Gastroesophageal sphincter (tissue), 3 donors: Measurements from ENCODE around the gene ACOT7.

ENCODE experiments used
- POLR2A ChIP-seq, 2 donors: fragments of 450-650 bp; IDR thresholded peaks; one replicate each; pipeline ENCODE4 v1.6.1; 2017; ENCODE audit warnings: antibody characterized with exemption in 2 of 2, mild to moderate bottlenecking in 2 of 2, moderate library complexity in 1 of 2
- TF ChIP-seq, protein P1 (sequence below), 4 experiments: fragments of 200-600 bp in 2 of 4; fragments of 450-650 bp in 2 of 4; sonication (generic) in 1 of 4; IDR thresholded peaks; one replicate each; pipeline ENCODE4 v1.5.1; 2017 to 2019; ENCODE audit warnings: antibody characterized with exemption in 4 of 4, mild to moderate bottlenecking in 2 of 4, moderate library complexity in 2 of 4

DNA sequence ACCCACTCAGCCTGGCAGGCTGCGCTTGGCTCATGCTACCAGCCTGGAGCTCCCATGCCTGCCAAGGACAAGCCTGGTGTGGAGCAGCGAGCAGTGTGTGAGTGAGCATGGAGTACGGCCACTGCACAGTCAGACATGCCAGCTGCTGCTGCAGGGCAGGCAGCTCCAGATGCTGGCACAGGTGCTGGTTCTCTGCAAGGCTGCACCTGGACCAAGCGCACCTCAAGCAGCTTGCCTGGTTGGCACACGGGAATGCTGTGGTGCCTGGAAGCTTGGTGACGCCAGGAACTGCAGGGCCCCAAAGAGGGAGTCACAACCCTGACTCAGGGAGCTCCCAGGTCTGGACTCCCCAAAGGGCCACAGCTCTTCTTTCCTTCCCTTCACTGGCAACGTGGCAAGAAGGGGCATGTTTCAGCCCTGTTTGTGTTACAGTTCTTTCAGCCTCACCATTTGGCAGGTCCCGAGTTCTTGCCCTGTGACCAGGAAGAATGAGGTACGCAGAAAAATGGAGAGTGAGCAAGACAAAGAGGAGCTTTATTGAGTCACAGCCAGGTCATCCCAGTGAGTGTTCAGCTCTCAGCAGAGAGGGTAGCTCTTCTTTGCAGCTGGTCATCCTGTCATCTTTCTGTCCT, 26.1 kb downstream of the ACOT7 start:
- TF ChIP-seq, protein P1, sequence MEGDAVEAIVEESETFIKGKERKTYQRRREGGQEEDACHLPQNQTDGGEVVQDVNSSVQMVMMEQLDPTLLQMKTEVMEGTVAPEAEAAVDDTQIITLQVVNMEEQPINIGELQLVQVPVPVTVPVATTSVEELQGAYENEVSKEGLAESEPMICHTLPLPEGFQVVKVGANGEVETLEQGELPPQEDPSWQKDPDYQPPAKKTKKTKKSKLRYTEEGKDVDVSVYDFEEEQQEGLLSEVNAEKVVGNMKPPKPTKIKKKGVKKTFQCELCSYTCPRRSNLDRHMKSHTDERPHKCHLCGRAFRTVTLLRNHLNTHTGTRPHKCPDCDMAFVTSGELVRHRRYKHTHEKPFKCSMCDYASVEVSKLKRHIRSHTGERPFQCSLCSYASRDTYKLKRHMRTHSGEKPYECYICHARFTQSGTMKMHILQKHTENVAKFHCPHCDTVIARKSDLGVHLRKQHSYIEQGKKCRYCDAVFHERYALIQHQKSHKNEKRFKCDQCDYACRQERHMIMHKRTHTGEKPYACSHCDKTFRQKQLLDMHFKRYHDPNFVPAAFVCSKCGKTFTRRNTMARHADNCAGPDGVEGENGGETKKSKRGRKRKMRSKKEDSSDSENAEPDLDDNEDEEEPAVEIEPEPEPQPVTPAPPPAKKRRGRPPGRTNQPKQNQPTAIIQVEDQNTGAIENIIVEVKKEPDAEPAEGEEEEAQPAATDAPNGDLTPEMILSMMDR (IDR thresholded peaks at IDR 0.05): no peak
- TF ChIP-seq POLR2A (IDR thresholded peaks at IDR 0.05): no peak
